ENCODE data around the gene OR5AN1. TPM values are rescaled to one million over a fixed set of nuclear protein-coding genes. Genes with fewer than 3 reads are reported as not detected.

The OR5AN1 gene
- total RNA-seq, 1 donor from 2014 or later = not detected

- Histone ChIP-seq H3K27ac (no peak overlapping the region), H3K36me3 (no peaks in the 10 kb centered on the region)
These were observed 21.8 kb downstream of the OR5AN1 start for GRCh38 chr11:59380263-59381059.

GRCh38 chr11:59394186-59394585 lies 35.5 kb downstream of the OR5AN1 start:
- no peak for DNase-seq
- no peak for ATAC-seq
- Histone ChIP-seq H3K27ac (no peak overlapping the region), H3K4me1 (no peaks in the 10 kb centered on the region), H3K4me3 (no peak overlapping the region), H3K36me3 (no peaks in the 10 kb centered on the region), H3K27me3 (ENCODE audit: low read depth) (no peaks in the 10 kb centered on the region), H3K9me3 (no peaks in the 10 kb centered on the region)
- intact Hi-C loops (cut with DNase I) = no loop called here
- TF ChIP-seq, protein P1, sequence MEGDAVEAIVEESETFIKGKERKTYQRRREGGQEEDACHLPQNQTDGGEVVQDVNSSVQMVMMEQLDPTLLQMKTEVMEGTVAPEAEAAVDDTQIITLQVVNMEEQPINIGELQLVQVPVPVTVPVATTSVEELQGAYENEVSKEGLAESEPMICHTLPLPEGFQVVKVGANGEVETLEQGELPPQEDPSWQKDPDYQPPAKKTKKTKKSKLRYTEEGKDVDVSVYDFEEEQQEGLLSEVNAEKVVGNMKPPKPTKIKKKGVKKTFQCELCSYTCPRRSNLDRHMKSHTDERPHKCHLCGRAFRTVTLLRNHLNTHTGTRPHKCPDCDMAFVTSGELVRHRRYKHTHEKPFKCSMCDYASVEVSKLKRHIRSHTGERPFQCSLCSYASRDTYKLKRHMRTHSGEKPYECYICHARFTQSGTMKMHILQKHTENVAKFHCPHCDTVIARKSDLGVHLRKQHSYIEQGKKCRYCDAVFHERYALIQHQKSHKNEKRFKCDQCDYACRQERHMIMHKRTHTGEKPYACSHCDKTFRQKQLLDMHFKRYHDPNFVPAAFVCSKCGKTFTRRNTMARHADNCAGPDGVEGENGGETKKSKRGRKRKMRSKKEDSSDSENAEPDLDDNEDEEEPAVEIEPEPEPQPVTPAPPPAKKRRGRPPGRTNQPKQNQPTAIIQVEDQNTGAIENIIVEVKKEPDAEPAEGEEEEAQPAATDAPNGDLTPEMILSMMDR (IDR thresholded peaks at IDR 0.05) = no peak

More at GRCh38 chr11:59380263-59381059, 21.8 kb downstream of the OR5AN1 start:
- Histone ChIP-seq H3K27me3 (ENCODE audit: low read depth) (no peaks in the 10 kb centered on the region), H3K4me1 (no peaks in the 10 kb centered on the region), H3K4me3 (no peak overlapping the region), H3K9me3 (no peaks in the 10 kb centered on the region)
- DNase-seq (no peak), ATAC-seq (no peak)
- TF ChIP-seq, protein P1 (IDR thresholded peaks at IDR 0.05) = no peak
- intact Hi-C loops (cut with DNase I) = no loop called here

DNA sequence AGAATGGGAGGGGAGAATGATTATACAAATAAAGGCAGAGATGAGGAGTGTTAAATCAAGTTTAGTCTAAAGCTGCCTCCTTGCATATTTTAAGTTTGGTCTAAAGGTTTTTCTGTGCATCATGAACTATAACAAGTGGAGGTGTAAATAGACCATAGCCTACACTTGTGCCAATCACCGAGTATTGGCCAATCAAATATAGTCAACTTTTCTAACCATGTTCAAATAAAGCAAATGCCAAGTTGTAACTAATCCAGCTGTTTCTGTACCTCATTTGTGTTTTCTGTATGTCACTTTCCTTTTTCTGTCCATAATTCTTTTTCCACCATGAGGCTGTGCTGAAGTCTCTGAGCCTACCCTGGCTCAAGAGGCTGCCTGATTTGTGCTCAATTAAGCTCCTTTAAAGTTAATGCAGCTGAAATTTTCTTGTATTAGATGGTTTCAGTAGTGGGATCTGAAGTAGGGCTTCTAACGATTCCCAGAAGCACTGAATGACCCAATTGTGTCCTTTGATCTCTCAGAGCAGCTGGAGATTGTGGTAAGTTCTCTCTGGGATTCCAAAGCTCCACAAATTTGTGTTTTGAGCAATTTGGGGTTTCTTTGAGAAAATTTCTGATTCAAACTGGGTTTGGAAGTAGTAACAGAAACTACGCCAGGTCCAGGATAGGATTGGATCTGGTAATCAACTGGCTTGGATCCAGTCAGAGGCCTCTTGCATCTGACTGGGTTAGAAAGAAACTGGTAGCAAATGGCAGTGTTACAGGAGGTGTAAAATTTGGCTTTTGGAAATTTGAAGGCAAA lies 42.0 kb downstream of the OR5AN1 start:
- TF ChIP-seq, protein P1 (IDR thresholded peaks at IDR 0.05) = no peak

GRCh38 chr11:59401262-59401552 lies 42.5 kb downstream of the OR5AN1 start:
- Histone ChIP-seq H3K4me3 (no peak overlapping the region), H3K36me3 (no peaks in the 10 kb centered on the region), H3K9me3 (peaks cover 6% of the 10 kb centered on the region), H3K27ac (no peak overlapping the region), H3K27me3 (ENCODE audit: low read depth) (peaks cover 3% of the 10 kb centered on the region), H3K4me1 (no peaks in the 10 kb centered on the region)
- DNase-seq (no peak), ATAC-seq (no peak)
- intact Hi-C loops (cut with DNase I) = no loop called here
- TF ChIP-seq, protein P1 (IDR thresholded peaks at IDR 0.05) = no peak

More for the DNA sequence above, 42.0 kb downstream of the OR5AN1 start:
- no peak for ATAC-seq
- Histone ChIP-seq H3K36me3 (no peaks in the 10 kb centered on the region), H3K4me1 (no peaks in the 10 kb centered on the region), H3K27me3 (ENCODE audit: low read depth) (peaks cover 3% of the 10 kb centered on the region), H3K4me3 (no peak overlapping the region), H3K9me3 (peaks cover 6% of the 10 kb centered on the region), H3K27ac (no peak overlapping the region)
- intact Hi-C loops (cut with DNase I) = no loop called here
- DNase-seq = no peak

GRCh38 chr11:59403546-59403945 lies 44.9 kb downstream of the OR5AN1 start:
- TF ChIP-seq, protein P1 (IDR thresholded peaks at IDR 0.05) = no peak
- ATAC-seq = no peak
- Histone ChIP-seq H3K27ac (no peak overlapping the region), H3K4me1 (no peaks in the 10 kb centered on the region), H3K4me3 (no peak overlapping the region), H3K27me3 (ENCODE audit: low read depth) (peaks cover 3% of the 10 kb centered on the region), H3K36me3 (no peaks in the 10 kb centered on the region), H3K9me3 (peaks cover 6% of the 10 kb centered on the region)
- DNase-seq = no peak
- intact Hi-C loops (cut with DNase I) = no loop called here

Measured in lower lobe of right lung (tissue), 2 donors.